Mesothelial cell of epicardium (in vitro differentiated cells): ENCODE results near the gene PSD4. TPM values are rescaled to one million over a fixed set of nuclear protein-coding genes. Genes with fewer than 3 reads are reported as not detected.

Source experiments
- DNase-seq, 2 experiments: peaks; one replicate each; pipeline ENCODE4 v3.0.0; 2021; ENCODE audit warnings: low spot score in 2 of 2; ENCODE audit not compliant: unreplicated experiment in 2 of 2
- H3K27ac Mint-ChIP-seq: 2 replicates; pipeline ENCODE4 v1.8.0; 2021; ENCODE audit warnings: mixed read lengths
- H3K27me3 Mint-ChIP-seq: 2 replicates; pipeline ENCODE4 v1.8.0; 2021; ENCODE audit warnings: low read depth, mixed read lengths
- H3K36me3 Mint-ChIP-seq: 2 replicates; pipeline ENCODE4 v1.8.0; 2021; ENCODE audit warnings: mixed read lengths
- H3K4me1 Mint-ChIP-seq: 2 replicates; pipeline ENCODE4 v1.8.0; 2021; ENCODE audit warnings: mixed read lengths
- H3K4me3 Mint-ChIP-seq: 2 replicates; pipeline ENCODE4 v1.8.0; 2021; ENCODE audit warnings: mild to moderate bottlenecking, moderate library complexity, mixed read lengths
- H3K9me3 Mint-ChIP-seq: 2 replicates; pipeline ENCODE4 v1.8.0; 2021; ENCODE audit warnings: mixed read lengths
- total RNA-seq: library from RNA; stranded (reverse); gene quantifications from 3 replicates; pipeline ENCODE4 v1.2.1, GENCODE V29; 2021
- TF ChIP-seq, protein P1 (sequence below): fragments of 200-600 bp; sonication (generic); IDR thresholded peaks from one replicate; pipeline ENCODE4 v1.5.0; 2021; ENCODE audit warnings: antibody characterized with exemption; ENCODE audit not compliant: unreplicated experiment

PSD4 gene
- total RNA-seq, 1 donor from 2014 or later: 20.1 TPM

- TF ChIP-seq, protein P1, sequence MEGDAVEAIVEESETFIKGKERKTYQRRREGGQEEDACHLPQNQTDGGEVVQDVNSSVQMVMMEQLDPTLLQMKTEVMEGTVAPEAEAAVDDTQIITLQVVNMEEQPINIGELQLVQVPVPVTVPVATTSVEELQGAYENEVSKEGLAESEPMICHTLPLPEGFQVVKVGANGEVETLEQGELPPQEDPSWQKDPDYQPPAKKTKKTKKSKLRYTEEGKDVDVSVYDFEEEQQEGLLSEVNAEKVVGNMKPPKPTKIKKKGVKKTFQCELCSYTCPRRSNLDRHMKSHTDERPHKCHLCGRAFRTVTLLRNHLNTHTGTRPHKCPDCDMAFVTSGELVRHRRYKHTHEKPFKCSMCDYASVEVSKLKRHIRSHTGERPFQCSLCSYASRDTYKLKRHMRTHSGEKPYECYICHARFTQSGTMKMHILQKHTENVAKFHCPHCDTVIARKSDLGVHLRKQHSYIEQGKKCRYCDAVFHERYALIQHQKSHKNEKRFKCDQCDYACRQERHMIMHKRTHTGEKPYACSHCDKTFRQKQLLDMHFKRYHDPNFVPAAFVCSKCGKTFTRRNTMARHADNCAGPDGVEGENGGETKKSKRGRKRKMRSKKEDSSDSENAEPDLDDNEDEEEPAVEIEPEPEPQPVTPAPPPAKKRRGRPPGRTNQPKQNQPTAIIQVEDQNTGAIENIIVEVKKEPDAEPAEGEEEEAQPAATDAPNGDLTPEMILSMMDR: no peak
- Mint-ChIP-seq H3K4me1 (no peaks in the 10 kb centered on the region), H3K27ac (no peak overlapping the region), H3K27me3 (peaks cover 43% of the 10 kb centered on the region), H3K36me3 (no peaks in the 10 kb centered on the region), H3K4me3 (no peak overlapping the region), H3K9me3 (no peaks in the 10 kb centered on the region)
- DNase-seq: no peak
Observed at GRCh38 chr2:113127646-113128570, 45.9 kb upstream of the PSD4 start.

DNA sequence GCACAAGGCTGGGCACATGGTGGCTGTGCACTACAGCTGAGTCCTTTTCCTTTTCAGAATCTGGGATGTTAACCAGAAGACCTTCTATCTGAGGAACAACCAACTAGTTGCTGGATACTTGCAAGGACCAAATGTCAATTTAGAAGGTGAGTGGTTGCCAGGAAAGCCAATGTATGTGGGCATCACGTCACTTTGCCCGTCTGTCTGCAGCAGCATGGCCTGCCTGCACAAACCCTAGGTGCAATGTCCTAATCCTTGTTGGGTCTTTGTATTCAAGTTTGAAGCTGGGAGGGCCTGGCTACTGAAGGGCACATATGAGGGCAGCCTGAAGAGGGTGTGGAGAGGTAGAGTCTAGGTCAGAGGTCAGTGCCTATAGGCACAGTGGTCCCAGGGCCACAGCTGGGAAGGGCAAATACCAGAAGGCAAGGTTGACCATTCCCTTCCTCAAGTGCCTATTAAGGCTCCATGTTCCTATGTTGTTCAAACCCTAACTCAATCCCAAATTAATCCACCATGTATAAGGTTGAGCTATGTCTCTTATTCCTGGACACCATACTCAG is 44.2 kb upstream of the PSD4 start:
- H3K27ac Mint-ChIP-seq: no peak overlapping the region
- H3K36me3 Mint-ChIP-seq: no peaks in the 10 kb centered on the region
- H3K27me3 Mint-ChIP-seq: peaks cover 29% of the 10 kb centered on the region
- DNase-seq: no peak
- H3K9me3 Mint-ChIP-seq: no peaks in the 10 kb centered on the region
- H3K4me3 Mint-ChIP-seq: no peak overlapping the region
- TF ChIP-seq, protein P1: no peak
- H3K4me1 Mint-ChIP-seq: no peaks in the 10 kb centered on the region

- TF ChIP-seq, protein P1: no peak
- no peak for DNase-seq
- no peaks in the 10 kb centered on the region for H3K36me3 Mint-ChIP-seq
- H3K4me3 Mint-ChIP-seq: no peak overlapping the region
- no peak overlapping the region for H3K27ac Mint-ChIP-seq
- H3K4me1 Mint-ChIP-seq: no peaks in the 10 kb centered on the region
- peaks cover 15% of the 10 kb centered on the region for H3K27me3 Mint-ChIP-seq
- H3K9me3 Mint-ChIP-seq: no peaks in the 10 kb centered on the region
Observed at GRCh38 chr2:113131352-113132185, 42.2 kb upstream of the PSD4 start.

DNA sequence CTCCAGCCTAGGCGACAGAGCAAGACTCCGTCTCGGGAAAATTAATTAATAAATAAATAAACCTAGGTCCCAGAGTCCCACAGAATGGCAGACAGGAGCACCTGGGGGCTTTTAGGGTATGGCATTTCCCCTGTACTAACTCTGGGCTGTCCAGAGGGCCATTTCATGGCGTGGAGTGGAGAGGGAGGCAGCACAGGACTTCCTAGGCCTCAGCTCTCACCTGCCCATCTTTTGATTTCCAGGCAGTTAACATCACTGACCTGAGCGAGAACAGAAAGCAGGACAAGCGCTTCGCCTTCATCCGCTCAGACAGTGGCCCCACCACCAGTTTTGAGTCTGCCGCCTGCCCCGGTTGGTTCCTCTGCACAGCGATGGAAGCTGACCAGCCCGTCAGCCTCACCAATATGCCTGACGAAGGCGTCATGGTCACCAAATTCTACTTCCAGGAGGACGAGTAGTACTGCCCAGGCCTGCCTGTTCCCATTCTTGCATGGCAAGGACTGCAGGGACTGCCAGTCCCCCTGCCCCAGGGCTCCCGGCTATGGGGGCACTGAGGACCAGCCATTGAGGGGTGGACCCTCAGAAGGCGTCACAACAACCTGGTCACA is 41.3 kb upstream of the PSD4 start:
- no peak overlapping the region for H3K4me3 Mint-ChIP-seq
- peaks cover 9% of the 10 kb centered on the region for H3K27me3 Mint-ChIP-seq
- no peak overlapping the region for H3K27ac Mint-ChIP-seq
- no peak for DNase-seq
- no peaks in the 10 kb centered on the region for H3K4me1 Mint-ChIP-seq
- H3K9me3 Mint-ChIP-seq: no peaks in the 10 kb centered on the region
- TF ChIP-seq, protein P1: no peak
- no peaks in the 10 kb centered on the region for H3K36me3 Mint-ChIP-seq
